Large intestine (tissue), 3 donors: ENCODE measurements around the gene PIPOX. TPM values are rescaled to one million over a fixed set of nuclear protein-coding genes. Genes with fewer than 3 reads are reported as not detected.

Experiments used
- DNase-seq, 2 donors: peaks; one replicate each; pipeline versions ENCODE4 v3.0.0 to v3.0.0-alpha.2; 2013
- H3K27ac ChIP-seq: one replicate; pipeline ENCODE4 v1.5.1; 2013; ENCODE audit warnings: low read length
- H3K27me3 ChIP-seq: 2 replicates; pipeline ENCODE4 v1.6.1; 2013; ENCODE audit warnings: low read length; ENCODE audit not compliant: control insufficient read depth, insufficient read depth
- H3K36me3 ChIP-seq: 2 replicates; pipeline ENCODE4 v1.6.1; 2013; ENCODE audit warnings: low read length; ENCODE audit not compliant: control insufficient read depth, insufficient read depth
- H3K4me1 ChIP-seq: one replicate; pipeline ENCODE4 v1.6.1; 2013; ENCODE audit warnings: low read length; ENCODE audit not compliant: control insufficient read depth, insufficient read depth
- H3K4me3 ChIP-seq: one replicate; pipeline ENCODE4 v1.5.1; 2013; ENCODE audit warnings: low read length
- H3K9me3 ChIP-seq: one replicate; pipeline ENCODE4 v1.6.1; 2013; ENCODE audit warnings: mild to moderate bottlenecking, low read depth, low read length, moderate library complexity; ENCODE audit not compliant: control insufficient read depth
- WGBS: methylation state at CpG from one replicate; pipeline ENCODE4 v1.1.5; 2013; ENCODE audit warnings: low lambda C conversion rate; ENCODE audit not compliant: insufficient coverage; 5-methylcytosine and 5-hydroxymethylcytosine counted together
- polyA plus RNA-seq: library from polyadenylated mRNA; unstranded; fragments of 120-200 nt; gene quantifications from one replicate; pipeline ENCODE4 v1.2.1, GENCODE V29; 2013

PIPOX gene
- polyA plus RNA-seq, 1 donor: 51.5 TPM

GRCh38 chr17:29036584-29036983 is 6.4 kb upstream of the PIPOX start:
- Histone ChIP-seq H3K27ac (no peak overlapping the region), H3K4me3 (no peak overlapping the region), H3K27me3 (peaks cover 51% of the 10 kb centered on the region), H3K9me3 (peaks cover 9% of the 10 kb centered on the region), H3K36me3 (no peaks in the 10 kb centered on the region), H3K4me1 (no peaks in the 10 kb centered on the region)
- WGBS: no CpG with 5 or more reads among the region's 5 CpGs
- DNase-seq: no peak

- Histone ChIP-seq H3K9me3 (peaks cover 9% of the 10 kb centered on the region), H3K36me3 (no peaks in the 10 kb centered on the region), H3K4me3 (no peak overlapping the region), H3K4me1 (peaks cover 5% of the 10 kb centered on the region), H3K27me3 (peaks cover 40% of the 10 kb centered on the region), H3K27ac (no peak overlapping the region)
- WGBS: no CpG with 5 or more reads among the region's 10 CpGs
- no peak for DNase-seq
These were observed 5.2 kb upstream of the PIPOX start for GRCh38 chr17:29037739-29038084.

- DNase-seq: no peak
- H3K36me3 ChIP-seq: no peaks in the 10 kb centered on the region
- H3K9me3 ChIP-seq: peaks cover 9% of the 10 kb centered on the region
- peaks cover 37% of the 10 kb centered on the region for H3K27me3 ChIP-seq
- H3K4me3 ChIP-seq: no peak overlapping the region
- peaks cover 11% of the 10 kb centered on the region for H3K4me1 ChIP-seq
- WGBS: no CpG with 5 or more reads among the region's 15 CpGs
- H3K27ac ChIP-seq: no peak overlapping the region
These were observed 4.7 kb upstream of the PIPOX start for GRCh38 chr17:29038085-29038795.

- no peak for DNase-seq
- no peak overlapping the region for H3K4me3 ChIP-seq
- H3K27ac ChIP-seq: no peak overlapping the region
- H3K9me3 ChIP-seq: peaks cover 4% of the 10 kb centered on the region
- no peaks in the 10 kb centered on the region for H3K36me3 ChIP-seq
- peaks cover 29% of the 10 kb centered on the region for H3K27me3 ChIP-seq
- H3K4me1 ChIP-seq: peaks cover 23% of the 10 kb centered on the region
- 86% methylated on average over 1 of the region's 13 CpGs for WGBS
These were observed 3.0 kb upstream of the PIPOX start for GRCh38 chr17:29039764-29040598.

GRCh38 chr17:29041091-29041490 is 1.9 kb upstream of the PIPOX start:
- Histone ChIP-seq H3K36me3 (no peaks in the 10 kb centered on the region), H3K27me3 (peaks cover 22% of the 10 kb centered on the region), H3K4me3 (no peak overlapping the region), H3K4me1 (peaks cover 32% of the 10 kb centered on the region), H3K9me3 (no peaks in the 10 kb centered on the region), H3K27ac (no peak overlapping the region)
- DNase-seq: no peak
- WGBS: no CpG with 5 or more reads among the region's 2 CpGs

GRCh38 chr17:29041571-29041970 is 1.4 kb upstream of the PIPOX start:
- no peak overlapping the region for H3K4me3 ChIP-seq
- no peaks in the 10 kb centered on the region for H3K9me3 ChIP-seq
- WGBS: no CpG with 5 or more reads among the region's 6 CpGs
- no peak for DNase-seq
- peaks cover 19% of the 10 kb centered on the region for H3K27me3 ChIP-seq
- H3K27ac ChIP-seq: no peak overlapping the region
- H3K4me1 ChIP-seq: peaks cover 36% of the 10 kb centered on the region
- H3K36me3 ChIP-seq: no peaks in the 10 kb centered on the region

- 100% methylated on average over 1 of the region's 11 CpGs for WGBS
- Histone ChIP-seq H3K9me3 (no peaks in the 10 kb centered on the region), H3K4me1 (peaks cover 38% of the 10 kb centered on the region), H3K36me3 (no peaks in the 10 kb centered on the region), H3K4me3 (no peak overlapping the region), H3K27me3 (peaks cover 14% of the 10 kb centered on the region), H3K27ac (peak overlapping the region; percentile 66)
- DNase-seq: no peak
These were observed 789 bp upstream of the PIPOX start for GRCh38 chr17:29042026-29042678.

- H3K4me3 ChIP-seq: peak overlapping the region; percentile 13
- H3K4me1 ChIP-seq: peaks cover 38% of the 10 kb centered on the region
- no peak for DNase-seq
- H3K36me3 ChIP-seq: no peaks in the 10 kb centered on the region
- 100% methylated on average over 1 of the region's 3 CpGs for WGBS
- peaks cover 2% of the 10 kb centered on the region for H3K27me3 ChIP-seq
- H3K9me3 ChIP-seq: no peaks in the 10 kb centered on the region
- peak overlapping the region; percentile 66 for H3K27ac ChIP-seq
These were observed 701 bp downstream of the PIPOX start for GRCh38 chr17:29043539-29044145.

GRCh38 chr17:29045026-29045425 is 2.1 kb downstream of the PIPOX start:
- Histone ChIP-seq H3K27me3 (peaks cover 3% of the 10 kb centered on the region), H3K9me3 (no peaks in the 10 kb centered on the region), H3K4me3 (no peak overlapping the region), H3K27ac (no peak overlapping the region), H3K4me1 (peaks cover 38% of the 10 kb centered on the region), H3K36me3 (no peaks in the 10 kb centered on the region)
- DNase-seq: no peak
- WGBS: no CpG with 5 or more reads among the region's 4 CpGs
